ENCODE results near the gene PHACTR2.

Gene PHACTR2

DNA sequence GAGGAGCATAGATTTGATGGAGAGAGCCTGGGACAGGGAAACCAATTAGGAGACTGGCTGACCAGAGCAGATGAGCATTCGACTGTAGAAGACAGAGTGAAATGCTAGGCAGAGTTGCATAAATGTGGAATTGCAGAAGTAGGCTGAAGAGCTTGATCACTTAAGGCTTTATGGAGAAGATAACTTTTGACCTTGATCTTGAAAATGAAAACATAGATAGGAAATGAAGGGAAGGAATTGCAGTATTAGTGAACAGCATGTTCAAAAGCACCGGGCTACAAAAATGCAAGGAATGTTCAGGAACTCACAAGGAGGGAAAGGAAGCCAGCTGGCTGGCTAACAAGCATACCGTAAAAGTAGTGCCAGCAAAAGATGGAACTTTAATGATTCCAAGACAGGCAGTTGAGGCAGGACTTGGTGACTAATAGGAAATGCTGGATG lies 144.8 kb downstream of the PHACTR2 start:
- no peak overlapping the region for H3K4me3 ChIP-seq
- no peaks in the 10 kb centered on the region for H3K36me3 ChIP-seq
- no peaks in the 10 kb centered on the region for H4K20me1 ChIP-seq
- H3K9ac ChIP-seq, result no peak overlapping the region
- TF ChIP-seq Cebpa-rat (IDR thresholded peaks at IDR 0.05), result no peak
- no peaks in the 10 kb centered on the region for H3K9me3 ChIP-seq
- no peaks in the 10 kb centered on the region for H3K4me1 ChIP-seq
- H3K4me2 ChIP-seq, result no peak overlapping the region
- H3K27ac ChIP-seq, result no peak overlapping the region
- H3K27me3 ChIP-seq, result no peaks in the 10 kb centered on the region

DNA sequence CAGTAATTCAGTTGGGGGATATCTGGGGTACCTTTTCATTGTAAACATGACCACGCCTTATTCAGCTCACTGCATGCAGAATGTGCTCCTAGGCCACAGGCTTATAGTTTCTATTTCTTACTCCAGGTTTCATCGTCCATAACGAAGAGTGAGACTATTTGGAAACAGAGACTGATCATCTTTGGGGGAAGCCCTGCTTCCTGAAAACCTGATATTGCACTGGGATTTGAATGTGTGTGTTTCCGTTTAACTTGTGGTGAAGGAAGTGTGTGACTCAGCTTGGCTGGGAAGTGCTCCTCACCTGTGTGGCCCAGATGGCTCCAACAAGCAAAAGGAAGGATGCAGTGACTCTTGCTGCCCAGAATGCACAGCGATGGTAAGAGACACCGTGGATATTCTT lies 145.8 kb downstream of the PHACTR2 start:
- no peak for TF ChIP-seq Cebpa-rat (IDR thresholded peaks at IDR 0.05)
- Histone ChIP-seq H3K27me3 (no peaks in the 10 kb centered on the region), H3K9ac (no peak overlapping the region), H3K36me3 (no peaks in the 10 kb centered on the region), H3K4me3 (no peak overlapping the region), H3K4me1 (no peaks in the 10 kb centered on the region), H4K20me1 (no peaks in the 10 kb centered on the region), H3K9me3 (no peaks in the 10 kb centered on the region), H3K27ac (no peak overlapping the region), H3K4me2 (no peak overlapping the region)

DNA sequence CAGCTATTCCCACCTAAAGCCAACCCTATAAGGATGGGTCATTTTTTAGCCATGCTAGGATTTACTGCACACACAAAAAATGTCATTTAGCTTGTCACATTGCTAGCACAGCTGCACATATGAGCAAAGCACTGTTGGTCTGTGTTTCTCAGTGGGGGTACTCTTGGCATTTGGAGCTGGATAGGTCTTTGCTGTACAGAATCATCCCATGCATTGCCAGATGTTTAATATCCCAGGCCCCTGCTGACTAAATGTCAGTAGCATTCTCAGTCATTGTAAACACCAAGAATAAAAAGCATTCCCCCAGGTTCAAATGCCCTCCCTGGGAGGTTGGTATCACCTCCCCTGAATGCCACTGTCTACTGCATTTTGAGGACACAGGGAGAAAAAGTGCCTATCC lies 150.8 kb downstream of the PHACTR2 start:
- Histone ChIP-seq H3K4me2 (no peak overlapping the region), H3K27ac (no peak overlapping the region), H3K36me3 (no peaks in the 10 kb centered on the region), H3K4me1 (no peaks in the 10 kb centered on the region), H3K9me3 (no peaks in the 10 kb centered on the region), H4K20me1 (no peaks in the 10 kb centered on the region), H3K4me3 (no peak overlapping the region), H3K27me3 (no peaks in the 10 kb centered on the region), H3K9ac (no peak overlapping the region)
- no peak for TF ChIP-seq Cebpa-rat (IDR thresholded peaks at IDR 0.05)

DNA sequence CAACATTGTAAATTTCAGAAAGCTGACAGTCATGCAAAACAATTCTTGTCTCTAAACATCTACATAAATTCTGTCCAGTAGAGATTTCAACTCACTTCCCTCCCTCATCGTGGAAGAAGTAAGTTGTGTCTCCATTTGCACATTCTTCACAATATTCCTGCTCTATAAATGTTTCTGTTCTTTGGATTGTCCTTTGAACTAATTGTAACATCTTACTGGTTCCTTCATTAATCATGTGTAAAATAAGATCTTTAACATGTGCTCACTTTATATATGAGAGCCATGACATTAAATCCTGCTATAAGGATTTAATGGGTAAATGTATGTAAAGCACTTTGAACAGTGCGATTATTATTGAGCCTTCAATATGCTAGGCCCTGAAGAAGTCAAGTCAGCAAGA lies 158.4 kb downstream of the PHACTR2 start:
- H3K36me3 ChIP-seq, result no peaks in the 10 kb centered on the region
- no peak overlapping the region for H3K9ac ChIP-seq
- no peak for TF ChIP-seq Cebpa-rat (IDR thresholded peaks at IDR 0.05)
- H3K27me3 ChIP-seq, result no peaks in the 10 kb centered on the region
- no peak overlapping the region for H3K4me3 ChIP-seq
- H3K4me2 ChIP-seq, result no peak overlapping the region
- no peak overlapping the region for H3K27ac ChIP-seq
- H3K4me1 ChIP-seq, result no peaks in the 10 kb centered on the region
- no peaks in the 10 kb centered on the region for H3K9me3 ChIP-seq
- H4K20me1 ChIP-seq, result no peaks in the 10 kb centered on the region

DNA sequence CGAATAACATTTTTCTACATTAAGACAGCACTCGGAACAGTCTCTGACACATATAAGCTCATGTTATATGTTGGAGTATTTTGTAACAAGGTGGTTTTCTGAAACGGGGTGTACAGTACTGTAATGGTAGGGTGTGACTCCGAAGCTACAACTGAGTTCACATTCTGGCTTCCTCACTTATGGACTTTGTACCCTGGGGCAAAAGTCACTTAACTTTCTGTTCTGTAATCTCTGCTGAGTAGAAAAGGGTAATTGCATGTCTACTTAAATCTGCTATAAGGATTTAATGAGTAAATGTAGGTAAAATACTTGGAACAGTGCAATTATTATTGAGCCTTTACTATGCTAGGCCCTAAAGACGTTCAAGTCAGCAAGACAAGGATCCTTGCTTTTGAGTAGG lies 160.6 kb downstream of the PHACTR2 start:
- peaks cover 6% of the 10 kb centered on the region for H3K4me1 ChIP-seq
- H3K9me3 ChIP-seq, result no peaks in the 10 kb centered on the region
- no peaks in the 10 kb centered on the region for H4K20me1 ChIP-seq
- no peaks in the 10 kb centered on the region for H3K27me3 ChIP-seq
- H3K9ac ChIP-seq, result no peak overlapping the region
- H3K27ac ChIP-seq, result no peak overlapping the region
- H3K4me2 ChIP-seq, result no peak overlapping the region
- no peak overlapping the region for H3K4me3 ChIP-seq
- no peak for TF ChIP-seq Cebpa-rat (IDR thresholded peaks at IDR 0.05)
- no peaks in the 10 kb centered on the region for H3K36me3 ChIP-seq

DNA sequence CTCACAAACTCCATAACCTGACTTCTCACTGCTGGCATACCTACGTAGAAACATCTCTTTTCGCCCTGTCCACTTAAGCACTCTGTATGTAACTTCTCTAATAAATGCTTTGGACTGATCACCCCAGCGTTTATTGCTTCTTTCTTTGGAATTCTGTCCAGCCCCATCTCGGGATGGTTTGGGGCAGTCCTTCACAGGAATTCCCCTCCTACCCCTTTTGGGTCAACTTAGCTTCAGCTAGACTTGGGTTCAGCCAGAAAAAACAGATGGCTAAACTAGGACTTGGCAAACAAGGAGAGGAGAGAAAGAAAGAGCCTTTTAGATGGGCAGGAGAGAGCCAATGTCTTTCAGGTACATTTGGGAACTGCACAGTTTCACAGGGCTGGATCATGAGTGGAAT lies 161.4 kb downstream of the PHACTR2 start:
- Histone ChIP-seq H4K20me1 (no peaks in the 10 kb centered on the region), H3K4me1 (peaks cover 9% of the 10 kb centered on the region), H3K9me3 (no peaks in the 10 kb centered on the region), H3K27ac (no peak overlapping the region), H3K4me2 (no peak overlapping the region), H3K36me3 (no peaks in the 10 kb centered on the region), H3K9ac (no peak overlapping the region), H3K27me3 (no peaks in the 10 kb centered on the region), H3K4me3 (no peak overlapping the region)
- TF ChIP-seq Cebpa-rat (IDR thresholded peaks at IDR 0.05), result no peak

DNA sequence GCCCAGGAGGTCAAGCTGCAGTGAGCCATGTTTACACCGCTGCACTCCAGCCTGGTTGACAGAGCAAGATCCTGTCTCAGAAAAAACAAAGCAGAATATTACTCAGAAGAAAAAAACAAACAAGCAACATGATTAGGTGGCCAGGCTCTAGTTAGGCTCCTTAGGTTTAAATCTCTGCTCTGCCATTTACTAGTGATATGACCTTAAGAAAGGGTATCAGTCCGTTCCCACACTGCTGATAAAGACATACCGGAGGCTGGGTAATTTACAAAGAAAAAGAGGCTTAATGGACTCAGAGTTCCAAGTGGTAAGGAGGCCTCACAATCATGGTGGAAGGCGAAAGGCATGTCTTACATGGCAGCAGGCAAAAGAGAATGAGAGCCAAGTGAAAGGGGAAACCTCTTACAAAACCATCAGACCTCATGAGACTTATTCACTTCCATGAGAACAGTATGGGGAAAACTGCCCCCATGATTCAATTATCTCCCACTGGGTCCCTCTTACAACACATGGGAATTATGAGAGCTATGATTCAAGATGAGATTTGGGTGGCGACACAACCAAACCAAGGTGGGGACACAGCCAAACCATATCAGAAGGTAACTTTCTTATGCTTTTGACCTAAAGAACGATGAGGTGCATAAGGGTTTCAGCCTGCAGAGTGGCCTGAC lies 163.0 kb downstream of the PHACTR2 start:
- H3K9ac ChIP-seq, result no peak overlapping the region
- TF ChIP-seq Cebpa-rat (IDR thresholded peaks at IDR 0.05), result no peak
- no peaks in the 10 kb centered on the region for H3K27me3 ChIP-seq
- no peak overlapping the region for H3K27ac ChIP-seq
- no peaks in the 10 kb centered on the region for H3K9me3 ChIP-seq
- H4K20me1 ChIP-seq, result no peaks in the 10 kb centered on the region
- peaks cover 14% of the 10 kb centered on the region for H3K36me3 ChIP-seq
- H3K4me2 ChIP-seq, result no peak overlapping the region
- peaks cover 22% of the 10 kb centered on the region for H3K4me1 ChIP-seq
- no peak overlapping the region for H3K4me3 ChIP-seq

DNA sequence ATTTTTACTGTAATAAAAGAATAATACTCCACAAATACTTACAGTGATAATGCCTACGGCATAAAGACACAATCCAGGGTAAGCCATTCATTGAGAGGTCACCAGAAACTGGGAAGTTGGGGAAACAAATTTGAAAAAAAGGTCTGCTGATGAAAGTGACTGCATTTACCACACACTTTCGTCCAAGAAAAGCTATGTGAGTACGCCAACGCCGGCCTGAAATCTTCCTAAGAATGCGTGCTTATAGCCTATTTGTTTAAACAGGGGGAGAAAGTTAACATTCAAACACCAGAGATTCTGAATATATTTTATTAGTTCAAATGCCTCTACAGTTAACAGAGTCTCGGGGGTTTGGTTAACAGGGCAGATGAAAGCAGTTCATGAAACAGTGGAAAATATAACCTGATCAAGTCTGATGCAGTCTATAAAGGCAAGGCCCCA lies 164.7 kb downstream of the PHACTR2 start:
- peak overlapping the region; percentile 90 for H3K4me2 ChIP-seq
- peaks cover 22% of the 10 kb centered on the region for H3K4me1 ChIP-seq
- peaks cover 32% of the 10 kb centered on the region for H3K36me3 ChIP-seq
- H3K27me3 ChIP-seq, result no peaks in the 10 kb centered on the region
- no peak for TF ChIP-seq Cebpa-rat (IDR thresholded peaks at IDR 0.05)
- no peaks in the 10 kb centered on the region for H4K20me1 ChIP-seq
- peak overlapping the region; percentile 89 for H3K4me3 ChIP-seq
- peak overlapping the region; percentile 93 for H3K27ac ChIP-seq
- H3K9ac ChIP-seq, result peak overlapping the region; percentile 93
- no peaks in the 10 kb centered on the region for H3K9me3 ChIP-seq

DNA sequence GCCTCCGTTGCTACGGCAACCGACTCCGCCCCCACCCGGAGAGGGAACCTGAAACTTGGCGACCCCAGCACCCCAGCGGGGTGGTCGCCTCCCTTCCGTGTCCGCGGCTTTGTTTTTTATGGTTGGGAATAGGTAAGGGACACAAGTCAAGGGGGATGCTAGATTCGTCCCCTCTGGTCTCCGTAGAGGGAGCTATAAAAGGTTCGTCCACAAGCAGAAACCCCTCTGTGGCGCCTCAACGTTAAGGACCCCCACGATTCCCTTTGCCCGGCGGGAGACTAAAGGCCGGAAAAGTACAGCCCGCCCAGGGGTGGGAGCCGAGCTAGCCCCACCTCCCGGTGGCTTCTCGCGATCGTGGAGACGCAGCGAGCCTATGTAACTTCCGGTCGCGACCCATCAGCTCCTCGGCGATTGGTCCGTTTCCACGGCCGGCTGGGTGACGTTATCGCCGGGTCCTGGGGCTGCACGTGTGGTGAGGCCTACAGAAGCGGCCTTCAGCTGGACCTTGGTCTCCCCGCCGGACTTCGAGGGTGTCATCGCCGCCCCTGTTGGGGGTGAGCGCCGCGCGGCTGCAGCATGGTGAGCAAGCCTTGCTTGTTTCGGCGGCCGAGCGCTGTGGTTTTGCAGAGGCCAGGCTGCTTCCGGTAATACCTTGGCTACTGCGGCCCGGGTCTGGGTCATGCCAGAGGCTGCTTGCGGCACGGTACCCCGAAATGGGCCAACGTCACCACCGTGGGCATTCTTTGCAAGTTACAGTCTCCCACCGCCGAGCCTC lies 165.3 kb downstream of the PHACTR2 start, which contains the start of gene LTV1:
Gene LTV1, plus strand, starts transcription at position 437 of the 775 bp plus-strand sequence. Its CDS starts 140 bp downstream, at position 577.
- H3K9me3 ChIP-seq, result no peaks in the 10 kb centered on the region
- TF ChIP-seq Cebpa-rat (IDR thresholded peaks at IDR 0.05), result no peak
- H3K4me3 ChIP-seq, result peak within 1 kb of the TSS; percentile 89
- no peaks in the 10 kb centered on the region for H3K27me3 ChIP-seq
- H3K9ac ChIP-seq, result peak within 1 kb of the TSS; percentile 93
- peak within 1 kb of the TSS; percentile 90 for H3K4me2 ChIP-seq
- H4K20me1 ChIP-seq, result no peaks in the 10 kb centered on the region
- peaks cover 22% of the 10 kb centered on the region for H3K4me1 ChIP-seq
- H3K36me3 ChIP-seq, result peaks cover 38% of the 10 kb centered on the region
- peak within 1 kb of the TSS; percentile 93 for H3K27ac ChIP-seq

DNA sequence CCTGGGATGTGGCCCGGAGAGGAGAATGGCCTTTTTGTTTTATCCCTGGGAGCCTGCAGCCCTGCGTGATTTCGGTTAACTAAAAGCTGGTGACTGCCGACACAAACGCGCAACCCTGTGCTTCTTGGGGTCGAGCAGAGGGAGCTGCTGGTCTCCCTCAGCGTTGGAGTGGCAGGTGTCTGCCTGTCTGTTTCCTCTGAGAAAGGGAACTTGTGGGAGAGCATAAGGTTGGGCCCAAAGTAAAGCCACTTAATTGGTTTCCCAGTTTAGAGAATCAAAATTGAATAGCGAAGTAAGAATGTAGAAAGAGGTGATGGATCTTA lies 165.9 kb downstream of the PHACTR2 start:
- peak overlapping the region; percentile 89 for H3K4me3 ChIP-seq
- H3K27me3 ChIP-seq, result no peaks in the 10 kb centered on the region
- no peaks in the 10 kb centered on the region for H3K9me3 ChIP-seq
- H3K4me1 ChIP-seq, result peaks cover 22% of the 10 kb centered on the region
- TF ChIP-seq Cebpa-rat (IDR thresholded peaks at IDR 0.05), result no peak
- H3K36me3 ChIP-seq, result peaks cover 43% of the 10 kb centered on the region
- H4K20me1 ChIP-seq, result peaks cover 5% of the 10 kb centered on the region; the same call in 1 of the 2 replicates
- H3K9ac ChIP-seq, result peak overlapping the region; percentile 93
- H3K27ac ChIP-seq, result peak overlapping the region; percentile 93
- H3K4me2 ChIP-seq, result peak overlapping the region; percentile 90

Measured in BLaER1 (cell line).